OCI-LY7 (cell line): ENCODE data around the gene PIEZO2.

Source experiments
- CTCF ChIP-seq: fragments of 200-600 bp; sonication (generic); conservative IDR thresholded peaks from 2 replicates; pipeline ENCODE4 v1.5.1; 2014; ENCODE audit warnings: mild to moderate bottlenecking, antibody characterized with exemption, low read length, moderate library complexity, mixed read lengths
- EZH2phosphoT487 ChIP-seq: fragments of 200-600 bp; sonication (generic); IDR thresholded peaks from 2 replicates; pipeline ENCODE4 v1.6.1; 2018; ENCODE audit warnings: low read depth, borderline replicate concordance, mild to moderate bottlenecking, mixed run types, antibody characterized with exemption, low read length, moderate library complexity, mixed read lengths

- TF ChIP-seq CTCF (no peak), EZH2phosphoT487 (no peak)
These were observed 233.0 kb downstream of the PIEZO2 start for GRCh38 chr18:10916387-10916786.
